Measurements from ENCODE around the gene HECTD4. TPM values are rescaled to one million over a fixed set of nuclear protein-coding genes. Genes with fewer than 3 reads are reported as not detected.
"Not testable (repeated sequence)": the region's sequence is repeated elsewhere in the genome, so short reads cannot be mapped to it uniquely, and the experiment has no call there.

HECTD4 gene
- total RNA-seq, 1 donor from 2014 or later, result 62.1 TPM

DNA sequence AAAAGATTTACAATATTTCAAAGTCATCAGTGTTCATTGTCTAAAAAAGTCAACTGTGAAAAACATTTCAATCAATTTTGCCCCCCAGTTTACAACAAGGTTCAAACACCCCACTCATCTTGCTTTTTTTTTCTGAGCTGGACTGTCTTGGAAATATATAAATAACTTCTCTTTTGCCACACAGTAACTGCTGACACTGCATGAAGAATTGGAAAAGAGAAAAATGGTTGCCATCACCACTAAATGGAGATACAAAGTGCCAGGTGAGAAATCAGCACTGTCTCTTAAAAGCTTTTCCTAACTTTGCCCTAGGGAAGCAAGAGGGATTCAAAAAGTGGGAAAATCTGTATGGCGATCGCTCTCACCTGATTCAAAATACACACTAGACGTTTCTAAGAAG is 155.5 kb downstream of the HECTD4 start:
- Mint-ChIP-seq H3K27me3 (no peaks in the 10 kb centered on the region), H3K4me3 (no peak overlapping the region), H3K36me3 (peaks cover 18% of the 10 kb centered on the region), H3K27ac (no peak overlapping the region), H3K4me1 (ENCODE audit: unreplicated experiment) (no peaks in the 10 kb centered on the region), H3K9me3 (no peaks in the 10 kb centered on the region)
- TF ChIP-seq, protein P1, sequence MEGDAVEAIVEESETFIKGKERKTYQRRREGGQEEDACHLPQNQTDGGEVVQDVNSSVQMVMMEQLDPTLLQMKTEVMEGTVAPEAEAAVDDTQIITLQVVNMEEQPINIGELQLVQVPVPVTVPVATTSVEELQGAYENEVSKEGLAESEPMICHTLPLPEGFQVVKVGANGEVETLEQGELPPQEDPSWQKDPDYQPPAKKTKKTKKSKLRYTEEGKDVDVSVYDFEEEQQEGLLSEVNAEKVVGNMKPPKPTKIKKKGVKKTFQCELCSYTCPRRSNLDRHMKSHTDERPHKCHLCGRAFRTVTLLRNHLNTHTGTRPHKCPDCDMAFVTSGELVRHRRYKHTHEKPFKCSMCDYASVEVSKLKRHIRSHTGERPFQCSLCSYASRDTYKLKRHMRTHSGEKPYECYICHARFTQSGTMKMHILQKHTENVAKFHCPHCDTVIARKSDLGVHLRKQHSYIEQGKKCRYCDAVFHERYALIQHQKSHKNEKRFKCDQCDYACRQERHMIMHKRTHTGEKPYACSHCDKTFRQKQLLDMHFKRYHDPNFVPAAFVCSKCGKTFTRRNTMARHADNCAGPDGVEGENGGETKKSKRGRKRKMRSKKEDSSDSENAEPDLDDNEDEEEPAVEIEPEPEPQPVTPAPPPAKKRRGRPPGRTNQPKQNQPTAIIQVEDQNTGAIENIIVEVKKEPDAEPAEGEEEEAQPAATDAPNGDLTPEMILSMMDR (conservative IDR thresholded peaks at IDR 0.05), result no peak
- DNase-seq (ENCODE audit: extremely low spot score, unreplicated experiment), result no peak

DNA sequence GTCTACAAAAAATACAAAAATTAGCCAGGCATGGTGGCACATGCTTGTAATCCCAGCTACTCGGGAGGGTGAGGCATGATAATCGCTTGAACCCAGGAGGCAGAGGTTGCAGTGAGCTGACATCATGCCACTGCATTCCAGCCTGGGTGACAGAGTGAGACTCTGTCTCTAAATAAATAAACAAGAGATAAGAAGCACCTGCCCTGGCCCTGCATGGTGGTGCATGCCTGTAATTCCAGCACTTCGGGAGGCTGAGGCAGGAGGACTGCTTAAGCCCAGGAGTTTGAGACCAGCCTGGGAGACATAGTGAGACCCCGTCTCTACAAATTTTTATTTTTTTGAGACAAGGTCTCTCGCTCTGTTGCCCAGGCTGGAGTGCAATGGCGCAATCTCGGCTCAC is 161.6 kb downstream of the HECTD4 start:
- not testable (repeated sequence) for H3K9me3 Mint-ChIP-seq; DNase-seq (ENCODE audit: extremely low spot score, unreplicated experiment); H3K27me3 Mint-ChIP-seq; H3K27ac Mint-ChIP-seq; H3K4me1 Mint-ChIP-seq (ENCODE audit: unreplicated experiment); H3K4me3 Mint-ChIP-seq
- peaks cover 12% of the 10 kb centered on the region for H3K36me3 Mint-ChIP-seq

DNA sequence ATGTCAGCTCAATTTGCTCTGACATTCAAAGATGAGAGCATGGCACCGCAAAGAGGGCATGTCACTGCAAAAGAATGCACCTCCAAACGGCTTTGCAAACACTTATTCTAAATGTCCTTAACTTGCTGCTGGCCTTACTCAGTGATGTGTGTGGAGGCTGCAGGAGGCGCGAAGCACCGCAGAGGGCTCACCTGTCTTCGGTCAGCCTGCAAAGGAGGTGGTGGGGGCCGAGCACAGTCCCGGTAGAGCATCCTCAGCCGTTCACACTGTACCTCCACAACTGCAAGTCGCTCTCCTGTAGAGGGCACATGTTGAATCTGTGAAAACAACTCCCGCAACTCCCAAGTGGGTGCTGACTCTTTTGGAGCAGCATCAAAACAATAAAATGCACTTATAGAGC is 163.0 kb downstream of the HECTD4 start:
- no peak for DNase-seq (ENCODE audit: extremely low spot score, unreplicated experiment)
- no peaks in the 10 kb centered on the region for H3K4me1 Mint-ChIP-seq (ENCODE audit: unreplicated experiment)
- no peak overlapping the region for H3K27ac Mint-ChIP-seq
- H3K27me3 Mint-ChIP-seq, result no peaks in the 10 kb centered on the region
- H3K4me3 Mint-ChIP-seq, result no peak overlapping the region
- peaks cover 8% of the 10 kb centered on the region for H3K36me3 Mint-ChIP-seq
- no peaks in the 10 kb centered on the region for H3K9me3 Mint-ChIP-seq
- TF ChIP-seq, protein P1 (conservative IDR thresholded peaks at IDR 0.05), result no peak

DNA sequence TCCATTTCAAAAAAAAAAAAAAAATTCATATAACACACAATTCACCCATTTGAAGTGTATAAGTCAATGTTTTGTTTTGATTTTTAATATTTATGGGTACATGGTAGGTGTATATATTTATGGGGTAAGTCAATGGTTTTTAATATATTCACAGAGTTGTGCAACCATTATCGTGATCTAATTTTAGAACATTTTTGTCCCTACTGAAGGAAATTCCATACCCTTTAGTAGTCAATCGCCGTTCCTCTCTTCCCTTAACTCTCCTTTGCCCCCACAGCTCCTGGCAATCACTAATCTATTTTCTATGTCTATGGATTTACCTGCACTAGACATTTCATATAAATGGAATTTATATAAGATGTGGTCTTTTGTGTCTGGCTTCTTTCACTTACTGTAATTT is 164.1 kb downstream of the HECTD4 start:
- H3K4me3 Mint-ChIP-seq, result no peak overlapping the region
- H3K4me1 Mint-ChIP-seq (ENCODE audit: unreplicated experiment), result no peaks in the 10 kb centered on the region
- H3K9me3 Mint-ChIP-seq, result no peaks in the 10 kb centered on the region
- peaks cover 8% of the 10 kb centered on the region for H3K36me3 Mint-ChIP-seq
- H3K27me3 Mint-ChIP-seq, result no peaks in the 10 kb centered on the region
- TF ChIP-seq, protein P1 (conservative IDR thresholded peaks at IDR 0.05), result no peak
- no peak for DNase-seq (ENCODE audit: extremely low spot score, unreplicated experiment)
- H3K27ac Mint-ChIP-seq, result no peak overlapping the region

DNA sequence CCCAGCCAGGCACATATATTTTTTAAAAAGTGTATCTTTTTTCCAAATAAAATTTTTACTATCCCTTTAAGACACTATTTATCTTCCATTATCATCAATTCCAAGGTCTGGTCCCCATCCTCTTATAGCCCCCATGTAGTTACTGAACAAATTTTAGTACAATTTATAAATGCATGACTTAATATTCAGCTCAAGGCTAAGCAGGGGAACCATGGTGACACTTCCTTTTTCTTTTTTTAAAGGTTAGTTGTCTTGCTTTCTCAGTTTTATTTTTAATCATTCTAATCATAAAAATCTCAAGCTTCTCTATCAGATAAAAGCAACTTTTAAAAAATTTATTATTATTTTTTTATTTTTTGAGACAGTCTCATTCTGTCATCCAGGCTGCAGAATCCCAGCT is 164.6 kb downstream of the HECTD4 start:
- Mint-ChIP-seq H3K27ac (no peak overlapping the region), H3K27me3 (no peaks in the 10 kb centered on the region), H3K9me3 (no peaks in the 10 kb centered on the region), H3K36me3 (peaks cover 8% of the 10 kb centered on the region), H3K4me3 (no peak overlapping the region), H3K4me1 (ENCODE audit: unreplicated experiment) (no peaks in the 10 kb centered on the region)
- no peak for DNase-seq (ENCODE audit: extremely low spot score, unreplicated experiment)
- TF ChIP-seq, protein P1 (conservative IDR thresholded peaks at IDR 0.05), result no peak

DNA sequence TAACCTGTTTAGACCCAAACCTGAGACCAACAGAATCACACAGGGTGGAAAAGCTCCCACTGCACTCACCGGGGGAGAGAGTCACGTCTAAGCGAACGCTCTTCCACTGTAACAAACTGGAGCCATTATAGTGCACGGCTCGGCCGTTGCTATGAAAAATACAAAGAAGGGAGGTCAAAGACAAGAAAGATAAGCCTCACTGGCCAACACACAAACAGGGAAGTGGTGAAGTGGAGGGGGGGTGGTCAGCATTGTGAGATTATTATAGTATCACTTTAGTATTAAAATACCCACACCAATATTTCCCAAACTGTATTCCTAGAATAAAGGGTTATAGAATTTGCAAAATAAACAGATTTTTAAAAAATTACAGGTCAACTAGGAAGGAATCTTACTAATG is 166.0 kb downstream of the HECTD4 start:
- H3K27ac Mint-ChIP-seq, result no peak overlapping the region
- DNase-seq (ENCODE audit: extremely low spot score, unreplicated experiment), result no peak
- peaks cover 16% of the 10 kb centered on the region for H3K36me3 Mint-ChIP-seq
- no peaks in the 10 kb centered on the region for H3K4me1 Mint-ChIP-seq (ENCODE audit: unreplicated experiment)
- no peaks in the 10 kb centered on the region for H3K27me3 Mint-ChIP-seq
- no peaks in the 10 kb centered on the region for H3K9me3 Mint-ChIP-seq
- TF ChIP-seq, protein P1 (conservative IDR thresholded peaks at IDR 0.05), result no peak
- no peak overlapping the region for H3K4me3 Mint-ChIP-seq
